HepG2 (cell line): ENCODE results near the gene OR2V2. TPM values are rescaled to one million over a fixed set of nuclear protein-coding genes. Genes with fewer than 3 reads are reported as not detected.

ENCODE experiments used
- ARNTL ChIP-seq: sonication (generic); formaldehyde crosslinking; IDR thresholded peaks from 2 replicates; pipeline ENCODE4 v1.4.0; 2020; ENCODE audit warnings: mild to moderate bottlenecking, missing genetic modification reagents
- ATF1 ChIP-seq: IDR thresholded peaks from 2 replicates; pipeline ENCODE4 v1.6.1; 2016; ENCODE audit warnings: mild to moderate bottlenecking, control low read depth
- CHD4 ChIP-seq: fragments of 200-600 bp; sonication (generic); IDR thresholded peaks from 2 replicates; pipeline ENCODE4 v1.7.0; 2017; ENCODE audit warnings: mild to moderate bottlenecking, low read length, borderline replicate concordance
- FOXP1 ChIP-seq, 2 experiments: fragments of 450-650 bp in 1 of 2; IDR thresholded peaks; 2 replicates each; pipeline ENCODE4 v1.6.1; 2017 to 2018; ENCODE audit warnings: antibody characterized with exemption in 1 of 2
- MIER2 ChIP-seq: IDR thresholded peaks from 2 replicates; pipeline ENCODE4 v1.6.1; 2016; ENCODE audit warnings: missing biosample characterization, missing genetic modification reagents
- MYPOP ChIP-seq: sonication (generic); formaldehyde crosslinking; IDR thresholded peaks from 2 replicates; pipeline ENCODE4 v1.8.1; 2023; ENCODE audit warnings: mild to moderate bottlenecking, moderate library complexity, missing genetic modification reagents
- NCOR1 ChIP-seq: fragments of 200-600 bp; sonication (generic); IDR thresholded peaks from 2 replicates; pipeline ENCODE4 v1.7.0; 2017; ENCODE audit warnings: antibody characterized with exemption, low read length, borderline replicate concordance
- RXRB ChIP-seq: IDR thresholded peaks from 2 replicates; pipeline ENCODE4 v1.6.1; 2016; ENCODE audit warnings: borderline replicate concordance, missing genetic modification reagents, missing compliant biosample characterization
- STAG1 ChIP-seq: sonication (generic); formaldehyde crosslinking; IDR thresholded peaks from 2 replicates; pipeline ENCODE4 v1.4.0; 2020; ENCODE audit warnings: missing genetic modification reagents
- TAF1 ChIP-seq: sonication (generic); formaldehyde crosslinking; IDR thresholded peaks from 2 replicates; pipeline ENCODE4 v1.4.0; 2020; ENCODE audit warnings: missing genetic modification reagents
- THYN1 ChIP-seq: sonication (generic); formaldehyde crosslinking; IDR thresholded peaks from 2 replicates; pipeline ENCODE4 v1.8.1; 2023; ENCODE audit warnings: low read depth, mild to moderate bottlenecking, moderate library complexity, missing genetic modification reagents, borderline replicate concordance
- TRIM24 ChIP-seq: sonication (generic); formaldehyde crosslinking; IDR thresholded peaks from 2 replicates; pipeline ENCODE4 v1.8.0; 2022; ENCODE audit warnings: mild to moderate bottlenecking, missing genetic modification reagents
- ZBTB26 ChIP-seq: IDR thresholded peaks from 2 replicates; pipeline ENCODE4 v1.6.1; 2016; ENCODE audit warnings: missing compliant biosample characterization, missing genetic modification reagents, borderline replicate concordance
- ZBTB33 ChIP-seq: sonication (generic); formaldehyde crosslinking; IDR thresholded peaks from 2 replicates; pipeline ENCODE4 v1.4.0; 2020; ENCODE audit warnings: missing genetic modification reagents
- ZNF207 ChIP-seq: fragments of 450-650 bp; IDR thresholded peaks from 2 replicates; pipeline ENCODE4 v1.6.1; 2016; ENCODE audit warnings: antibody characterized with exemption, borderline replicate concordance
- ZNF510 ChIP-seq: sonication (generic); formaldehyde crosslinking; IDR thresholded peaks from 2 replicates; pipeline ENCODE4 v1.4.0; 2020; ENCODE audit warnings: low read depth, mild to moderate bottlenecking, missing genetic modification reagents
- ZNF556 ChIP-seq: sonication (generic); formaldehyde crosslinking; IDR thresholded peaks from 2 replicates; pipeline ENCODE4 v1.4.0; 2020; ENCODE audit warnings: mild to moderate bottlenecking, missing genetic modification reagents, borderline replicate concordance
- ZNF614 ChIP-seq: IDR thresholded peaks from 2 replicates; pipeline ENCODE4 v1.6.1; 2018; ENCODE audit warnings: missing biosample characterization, missing genetic modification reagents, inconsistent platforms, borderline replicate concordance
- ZNF678 ChIP-seq: sonication (generic); formaldehyde crosslinking; IDR thresholded peaks from 2 replicates; pipeline ENCODE4 v1.4.0; 2020; ENCODE audit warnings: mild to moderate bottlenecking, missing genetic modification reagents
- ZNF687 ChIP-seq: sonication (generic); formaldehyde crosslinking; IDR thresholded peaks from 2 replicates; pipeline ENCODE4 v1.5.1; 2020; ENCODE audit warnings: mild to moderate bottlenecking, missing genetic modification reagents, moderate library complexity
- ZNF781 ChIP-seq: sonication (generic); formaldehyde crosslinking; IDR thresholded peaks from 2 replicates; pipeline ENCODE4 v1.5.1; 2020; ENCODE audit warnings: borderline replicate concordance, mild to moderate bottlenecking, missing genetic modification reagents; ENCODE audit errors: not compliant biosample characterization
- polyA plus RNA-seq, 8 experiments: library from polyadenylated mRNA; depleted of rRNA in 3 of 8; stranded (reverse) in 7 of 8; unstranded in 1 of 8; fragments of >200 nt; fragmentation: Illumina TruSeq in 4 of 8; extraction: Trizol in 4 of 8; gene quantifications; 2 replicates each; pipeline versions ENCODE4 v1.2.1 to v1.2.3, GENCODE V29; 2011 to 2016; ENCODE audit warnings: low read depth in 4 of 8, missing spikeins in 1 of 8, mixed read lengths in 1 of 8; ENCODE audit not compliant: insufficient read depth in 1 of 8
- total RNA-seq, 5 experiments: library from RNA; depleted of rRNA; stranded (reverse); fragments of >200 nt; fragmentation: Illumina TruSeq; extraction: Trizol; gene quantifications; 2 replicates each; pipeline ENCODE4 v1.2.3, GENCODE V29; 2016; ENCODE audit warnings: low read depth in 1 of 5

OR2V2 gene
- total and polyA plus RNA-seq, 2 of the 13 experiments (the other 11 are each of a cell fraction or from before 2014, with no cell fraction given): not detected

- no peak for TF ChIP-seq THYN1 (CRISPR knock-in tag)
- TF ChIP-seq RXRB: peak; percentile 46; the same call in 1 of the 2 replicates
- peak; percentile 71; the same call in 1 of the 2 replicates for TF ChIP-seq MYPOP
- no peak for TF ChIP-seq ZNF207
- peak; percentile 58 for TF ChIP-seq ZNF781 (CRISPR knock-in tag)
- peak; percentile 39; the same call in 1 of the 2 replicates for TF ChIP-seq ZBTB26
- peak; percentile 61; the same call in 1 of the 2 replicates for TF ChIP-seq ZNF614
- TF ChIP-seq TAF1 (CRISPR knock-in tag): peak; percentile 35; the same call in 1 of the 2 replicates
- TF ChIP-seq FOXP1 (IDR thresholded peaks at IDR 0.05): no peak
- peak; percentile 9; the same call in 1 of the 2 replicates for TF ChIP-seq FOXP1 (CRISPR knock-in tag; IDR thresholded peaks at IDR 0.05)
- peak; percentile 88 for TF ChIP-seq ZNF510
- TF ChIP-seq ZBTB33 (CRISPR knock-in tag): peak; percentile 50; the same call in 1 of the 2 replicates
- TF ChIP-seq ARNTL: no peak; the same call in 1 of the 2 replicates
- no peak for TF ChIP-seq ATF1
- peak; percentile 89 for TF ChIP-seq ZNF556 (CRISPR knock-in tag)
- 0 out of 2 replicates have a peak, but pooled peaks have one; percentile 37 for TF ChIP-seq MIER2 (CRISPR knock-in tag)
- TF ChIP-seq NCOR1: peak; percentile 28; the same call in 1 of the 2 replicates
- TF ChIP-seq TRIM24 (CRISPR knock-in tag): no peak
- peak; percentile 71 for TF ChIP-seq ZNF687
- TF ChIP-seq ZNF678 (CRISPR knock-in tag): no peak
- peak; percentile 97 for TF ChIP-seq CHD4
- TF ChIP-seq STAG1 (CRISPR knock-in tag): no peak
These were observed 40.3 kb downstream of the OR2V2 start (continued) for GRCh38 chr5:181187500-181188213.
